ENCODE results near the gene ISYNA1.

Gene ISYNA1

DNA sequence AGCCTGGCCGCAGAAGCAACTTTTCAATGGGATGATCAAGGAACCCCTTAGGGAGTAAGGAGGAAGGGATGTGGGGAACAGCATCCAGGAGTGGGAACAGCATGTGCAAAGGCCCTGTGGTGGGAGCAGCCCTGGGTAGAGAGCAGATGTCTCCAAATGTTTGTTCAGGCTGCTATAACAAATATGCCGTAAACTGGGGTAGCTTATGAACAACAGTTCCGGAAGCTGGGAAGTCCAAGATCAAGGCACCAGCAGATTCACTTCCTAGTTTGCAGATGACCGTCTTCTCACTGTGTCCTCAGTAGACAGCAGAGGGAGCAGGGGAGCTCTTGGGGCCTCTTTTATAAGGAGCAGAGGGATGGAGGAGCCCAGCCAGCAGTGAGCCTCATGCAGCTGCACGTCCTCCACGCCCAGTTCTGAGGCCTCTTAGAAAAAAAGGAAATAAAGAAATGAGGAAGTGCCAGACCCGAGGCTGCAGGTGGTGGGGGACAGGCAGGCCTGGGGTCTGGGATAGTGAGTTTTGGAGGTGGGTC, 36.3 kb downstream of the ISYNA1 start:
- DNase-seq (ENCODE audit: low spot score): peak; percentile 67
- TF ChIP-seq, protein P1, sequence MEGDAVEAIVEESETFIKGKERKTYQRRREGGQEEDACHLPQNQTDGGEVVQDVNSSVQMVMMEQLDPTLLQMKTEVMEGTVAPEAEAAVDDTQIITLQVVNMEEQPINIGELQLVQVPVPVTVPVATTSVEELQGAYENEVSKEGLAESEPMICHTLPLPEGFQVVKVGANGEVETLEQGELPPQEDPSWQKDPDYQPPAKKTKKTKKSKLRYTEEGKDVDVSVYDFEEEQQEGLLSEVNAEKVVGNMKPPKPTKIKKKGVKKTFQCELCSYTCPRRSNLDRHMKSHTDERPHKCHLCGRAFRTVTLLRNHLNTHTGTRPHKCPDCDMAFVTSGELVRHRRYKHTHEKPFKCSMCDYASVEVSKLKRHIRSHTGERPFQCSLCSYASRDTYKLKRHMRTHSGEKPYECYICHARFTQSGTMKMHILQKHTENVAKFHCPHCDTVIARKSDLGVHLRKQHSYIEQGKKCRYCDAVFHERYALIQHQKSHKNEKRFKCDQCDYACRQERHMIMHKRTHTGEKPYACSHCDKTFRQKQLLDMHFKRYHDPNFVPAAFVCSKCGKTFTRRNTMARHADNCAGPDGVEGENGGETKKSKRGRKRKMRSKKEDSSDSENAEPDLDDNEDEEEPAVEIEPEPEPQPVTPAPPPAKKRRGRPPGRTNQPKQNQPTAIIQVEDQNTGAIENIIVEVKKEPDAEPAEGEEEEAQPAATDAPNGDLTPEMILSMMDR (IDR thresholded peaks at IDR 0.05; ENCODE audit: borderline replicate concordance, control extremely low read depth, extremely low read depth, insufficient read depth, missing control alignments): no peak
- in situ Hi-C loops (cut with MboI; ENCODE audit: low sequenced_read_pairs, unreplicated experiment): no loop called here

DNA sequence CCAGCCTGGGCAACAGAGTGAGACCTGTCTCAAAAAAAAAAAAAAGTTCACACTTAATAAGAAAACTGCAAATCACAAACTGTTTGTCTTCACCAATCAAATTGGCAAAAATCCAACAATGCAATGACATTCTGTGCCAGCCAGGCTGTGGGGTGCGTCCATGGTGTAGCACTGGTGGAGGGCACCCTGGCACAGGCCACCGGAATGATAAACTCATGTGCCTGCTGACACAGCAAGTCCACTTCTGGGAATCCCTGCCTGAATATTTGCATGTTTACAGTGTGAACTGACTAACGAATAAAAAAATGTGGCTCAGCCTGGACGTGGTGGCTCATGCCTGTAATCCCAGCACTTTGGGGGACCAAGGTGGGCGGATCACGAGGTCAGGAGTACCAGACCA, 38.9 kb downstream of the ISYNA1 start:
- in situ Hi-C loops (cut with MboI; ENCODE audit: low sequenced_read_pairs, unreplicated experiment): no loop called here
- no peak for DNase-seq (ENCODE audit: low spot score)
- TF ChIP-seq, protein P1 (IDR thresholded peaks at IDR 0.05; ENCODE audit: borderline replicate concordance, control extremely low read depth, extremely low read depth, insufficient read depth, missing control alignments): no peak

DNA sequence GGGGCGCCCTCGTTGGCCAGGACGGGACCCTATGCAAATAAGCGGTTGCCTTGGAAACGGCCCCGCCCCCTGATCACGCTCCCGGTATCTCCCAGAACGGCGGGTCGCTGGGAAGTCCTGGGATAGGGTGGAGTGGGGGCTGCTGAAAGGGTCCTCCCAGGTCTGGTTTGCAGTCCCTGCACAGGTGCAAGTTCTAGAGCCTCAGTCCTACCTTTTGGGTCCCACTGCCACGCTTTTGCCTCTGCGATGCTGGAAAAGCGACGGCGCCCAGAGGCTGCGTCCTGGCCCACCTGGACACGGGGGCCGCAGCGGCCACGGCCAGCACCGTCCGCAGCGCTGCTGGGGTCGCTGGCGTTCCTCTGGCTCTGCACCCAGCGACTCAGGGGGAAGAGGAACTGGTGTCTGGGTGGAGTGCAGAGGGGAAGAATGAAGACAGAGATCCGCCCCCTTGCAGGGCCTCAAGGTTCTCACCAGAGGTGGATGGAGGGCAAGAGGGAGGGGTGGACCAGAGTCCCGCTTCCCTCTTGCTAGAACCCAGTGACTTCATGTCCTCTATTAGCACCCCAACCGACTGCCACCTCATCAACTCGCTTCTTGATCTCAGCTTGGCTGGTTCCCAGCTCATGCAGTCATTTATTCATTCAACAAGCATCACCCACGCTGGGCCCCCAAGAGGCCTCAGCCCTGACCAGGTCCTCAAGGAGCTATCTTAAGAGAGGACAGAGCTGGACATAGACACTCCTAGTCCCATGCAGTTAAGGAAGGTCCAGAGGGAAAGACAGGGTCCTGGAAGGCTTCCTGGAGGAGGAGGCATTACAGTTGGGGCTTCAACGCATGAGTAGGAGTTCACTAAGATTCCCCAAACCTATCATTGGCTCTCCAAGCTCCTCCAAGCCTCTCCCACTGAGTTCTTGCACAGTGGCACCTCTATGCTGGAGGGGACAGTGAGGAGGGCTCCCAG, 40.4 kb downstream of the ISYNA1 start, which contains the start of gene LRRC25:
TSS of gene LRRC25 (minus strand) at position 381 of the 961 bp plus-strand sequence. CDS start 659 bp downstream, outside the sequence.
- peak; percentile 80 for DNase-seq (ENCODE audit: low spot score)

DNA sequence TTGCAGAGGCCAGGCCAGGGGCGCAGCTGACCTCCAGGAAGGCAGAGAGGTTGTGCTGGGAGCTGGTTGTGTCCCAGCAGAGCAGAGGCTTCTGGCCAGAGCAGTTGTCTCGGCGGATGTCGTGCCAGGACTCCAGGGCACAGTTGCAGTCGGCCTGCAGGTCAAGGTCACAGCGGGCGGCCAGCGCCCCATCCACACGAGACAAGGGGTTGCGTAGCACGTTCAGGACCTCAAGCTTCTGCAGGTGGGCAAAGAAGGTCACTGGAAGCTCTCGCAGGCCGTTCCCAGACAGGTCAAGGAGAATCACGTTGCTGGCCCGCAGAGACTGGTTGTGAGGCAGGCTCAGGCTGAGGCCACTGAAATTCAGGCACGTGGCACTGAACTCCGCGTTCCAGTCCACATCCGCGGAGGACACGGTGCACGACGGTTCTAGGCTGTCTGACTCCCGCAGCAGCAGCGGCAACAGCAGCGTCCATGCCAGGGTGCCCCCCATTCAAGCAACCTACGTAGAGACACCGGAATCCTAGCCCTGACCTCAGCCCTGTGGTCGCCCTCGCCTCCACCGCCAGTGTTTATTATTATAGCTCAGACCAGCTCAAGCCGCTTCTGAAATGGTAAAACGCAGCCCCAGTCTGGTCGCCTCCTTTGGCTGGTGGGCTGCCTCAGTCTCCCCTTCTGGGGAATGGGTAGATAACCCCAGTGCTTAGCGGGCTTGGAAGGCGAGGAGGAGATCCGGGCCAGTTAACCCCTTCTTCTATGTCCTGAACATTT, 41.3 kb downstream of the ISYNA1 start:
- no peak for DNase-seq (ENCODE audit: low spot score)
- TF ChIP-seq, protein P1 (IDR thresholded peaks at IDR 0.05; ENCODE audit: borderline replicate concordance, control extremely low read depth, extremely low read depth, insufficient read depth, missing control alignments): no peak
- in situ Hi-C loops (cut with MboI; ENCODE audit: low sequenced_read_pairs, unreplicated experiment): no loop called here

More for the DNA sequence above, 40.4 kb downstream of the ISYNA1 start, which contains the start of gene LRRC25:
- TF ChIP-seq, protein P1 (IDR thresholded peaks at IDR 0.05; ENCODE audit: borderline replicate concordance, control extremely low read depth, extremely low read depth, insufficient read depth, missing control alignments): no peak
- in situ Hi-C loops (cut with MboI; ENCODE audit: low sequenced_read_pairs, unreplicated experiment): no loop called here

DNA sequence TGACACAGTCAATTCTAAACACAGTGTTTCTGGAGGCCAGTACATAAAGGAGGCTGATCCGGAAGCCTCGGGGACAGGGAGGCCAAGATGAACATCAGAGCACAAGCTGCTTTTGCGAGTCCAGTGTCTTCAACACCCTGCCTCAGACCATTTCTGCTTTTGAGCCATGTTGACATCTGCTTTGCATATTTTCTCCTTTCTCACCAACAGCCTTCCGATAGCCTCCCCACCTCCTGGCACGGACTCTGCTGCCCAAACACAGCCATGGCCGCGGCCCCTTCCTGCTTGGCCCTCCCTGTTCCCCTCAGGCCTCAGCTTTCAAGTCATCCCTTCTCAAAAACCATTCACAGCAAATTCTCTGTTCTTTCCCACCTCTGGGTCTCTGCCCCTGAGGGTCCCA, 44.1 kb downstream of the ISYNA1 start:
- TF ChIP-seq, protein P1 (IDR thresholded peaks at IDR 0.05; ENCODE audit: borderline replicate concordance, control extremely low read depth, extremely low read depth, insufficient read depth, missing control alignments): no peak
- DNase-seq (ENCODE audit: low spot score): no peak
- in situ Hi-C loops (cut with MboI; ENCODE audit: low sequenced_read_pairs, unreplicated experiment): no loop called here

DNA sequence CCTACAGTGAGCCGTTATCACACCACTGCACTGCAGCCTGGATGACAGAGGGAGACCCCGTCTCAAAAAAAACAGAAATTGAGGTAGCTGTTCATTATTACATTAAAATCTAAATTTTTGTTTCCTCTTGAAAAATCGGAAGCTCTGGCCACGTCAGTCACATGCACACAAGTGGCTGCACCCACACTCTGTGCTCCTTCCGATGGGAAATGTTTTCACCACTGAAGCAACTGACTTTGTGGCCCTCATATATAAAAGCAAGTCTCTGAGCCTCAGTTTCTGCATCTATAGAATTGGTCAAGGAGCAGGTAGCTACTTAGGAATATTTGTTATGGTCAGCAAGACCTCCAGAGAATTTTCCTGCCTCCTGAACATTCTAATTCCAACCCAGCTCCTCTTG, 45.0 kb downstream of the ISYNA1 start:
- TF ChIP-seq, protein P1 (IDR thresholded peaks at IDR 0.05; ENCODE audit: borderline replicate concordance, control extremely low read depth, extremely low read depth, insufficient read depth, missing control alignments): no peak
- in situ Hi-C loops (cut with MboI; ENCODE audit: low sequenced_read_pairs, unreplicated experiment): no loop called here

More for the DNA sequence above, 45.0 kb downstream of the ISYNA1 start:
- no peak for DNase-seq (ENCODE audit: low spot score)
